Measurements from ENCODE around the gene STARD5. TPM values are rescaled to one million over a fixed set of nuclear protein-coding genes. Genes with fewer than 3 reads are reported as not detected.
A peak's percentile ranks its signal among the peaks of the same experiment; 100 is the strongest.

STARD5 gene
- total RNA-seq, 4 donors from 2014 or later = 54.6 to 88.2 (median 67.4) TPM

- 12% methylated on average over 11 of the region's 11 CpGs for WGBS
- peaks cover 8% of the 10 kb centered on the region for H3K36me3 ChIP-seq
- DNase-seq (ENCODE audit: low spot score in 2 of 2) = peak in 1 of 2 donors; percentile 84
These were observed 48.8 kb downstream of the STARD5 start for GRCh38 chr15:81274931-81275707.

GRCh38 chr15:81274255-81274654 lies 49.7 kb downstream of the STARD5 start:
- Histone ChIP-seq H3K36me3 (no peaks in the 10 kb centered on the region), H3K9me3 (no peaks in the 10 kb centered on the region), H3K27ac (no peak overlapping the region), H3K27me3 (no peaks in the 10 kb centered on the region), H3K4me3 (no peak overlapping the region), H3K4me1 (peaks cover 9% of the 10 kb centered on the region)
- no peak for TF ChIP-seq EP300 (IDR thresholded peaks at IDR 0.05)
- TF ChIP-seq POLR2A (IDR thresholded peaks at IDR 0.05) = no peak
- TF ChIP-seq CTCF (IDR thresholded peaks at IDR 0.05) = no peak
- TF ChIP-seq POLR2AphosphoS5 (IDR thresholded peaks at IDR 0.05) = no peak
- WGBS = 84% methylated on average over 4 of the region's 4 CpGs
- no peak for DNase-seq (ENCODE audit: low spot score in 2 of 2)

More at GRCh38 chr15:81274931-81275707, 48.8 kb downstream of the STARD5 start:
- TF ChIP-seq CTCF (IDR thresholded peaks at IDR 0.05) (peak; percentile 76 to 84), POLR2A (IDR thresholded peaks at IDR 0.05) (no peak)
- Histone ChIP-seq H3K9me3 (no peaks in the 10 kb centered on the region), H3K27me3 (no peaks in the 10 kb centered on the region), H3K4me1 (peaks cover 9% of the 10 kb centered on the region), H3K4me3 (no peak overlapping the region), H3K27ac (no peak overlapping the region)

- 83% methylated on average over 2 of the region's 2 CpGs for WGBS
- Histone ChIP-seq H3K27me3 (no peaks in the 10 kb centered on the region), H3K4me1 (peaks cover 9% of the 10 kb centered on the region), H3K36me3 (no peaks in the 10 kb centered on the region), H3K4me3 (no peak overlapping the region), H3K9me3 (no peaks in the 10 kb centered on the region), H3K27ac (no peak overlapping the region)
- no peak for DNase-seq (ENCODE audit: low spot score in 2 of 2)
- TF ChIP-seq POLR2A (IDR thresholded peaks at IDR 0.05) (no peak), POLR2AphosphoS5 (IDR thresholded peaks at IDR 0.05) (no peak), EP300 (IDR thresholded peaks at IDR 0.05) (no peak), CTCF (IDR thresholded peaks at IDR 0.05) (no peak)
These were observed 50.1 kb downstream of the STARD5 start for GRCh38 chr15:81273855-81274254.

- H3K4me1 ChIP-seq = peaks cover 9% of the 10 kb centered on the region
These were observed 50.7 kb downstream of the STARD5 start for GRCh38 chr15:81273200-81273599.

More at GRCh38 chr15:81273200-81273599, 50.7 kb downstream of the STARD5 start:
- Histone ChIP-seq H3K4me3 (no peak overlapping the region), H3K9me3 (no peaks in the 10 kb centered on the region), H3K36me3 (no peaks in the 10 kb centered on the region), H3K27me3 (no peaks in the 10 kb centered on the region), H3K27ac (no peak overlapping the region)
- WGBS = 86% methylated on average over 5 of the region's 5 CpGs
- no peak for TF ChIP-seq POLR2AphosphoS5 (IDR thresholded peaks at IDR 0.05)
- TF ChIP-seq POLR2A (IDR thresholded peaks at IDR 0.05) = no peak
- no peak for TF ChIP-seq EP300 (IDR thresholded peaks at IDR 0.05)
- TF ChIP-seq CTCF (IDR thresholded peaks at IDR 0.05) = no peak
- DNase-seq (ENCODE audit: low spot score in 2 of 2) = no peak
